Smooth muscle cell (in vitro differentiated cells): ENCODE measurements around the gene TPSAB1. TPM values are rescaled to one million over a fixed set of nuclear protein-coding genes. Genes with fewer than 3 reads are reported as not detected.

Experiments used
- DNase-seq: peaks from one replicate; lab custom pipeline; 2025; ENCODE audit not compliant: unreplicated experiment; lab: John Stamatoyannopoulos, UW
- H2AFZ ChIP-seq: fragments of 200-600 bp; sonication (generic); 2 replicates; pipeline ENCODE4 v1.6.0; 2016; ENCODE audit warnings: antibody characterized with exemption, low read depth, mild to moderate bottlenecking
- H3F3A ChIP-seq: fragments of 200-600 bp; sonication (generic); 2 replicates; pipeline ENCODE4 v1.6.0; 2017; ENCODE audit warnings: antibody characterized with exemption, low read depth
- H3K27ac ChIP-seq: fragments of 200-600 bp; sonication (generic); 2 replicates; pipeline ENCODE4 v1.5.1; 2016; ENCODE audit warnings: low read depth, mild to moderate bottlenecking
- H3K27me3 ChIP-seq: fragments of 200-600 bp; sonication (generic); 2 replicates; pipeline ENCODE4 v1.6.1; 2016; ENCODE audit warnings: low read depth, mild to moderate bottlenecking
- H3K36me3 ChIP-seq: fragments of 200-600 bp; sonication (generic); 2 replicates; pipeline ENCODE4 v1.5.1; 2016; ENCODE audit warnings: low read depth
- H3K4me1 ChIP-seq: fragments of 200-600 bp; sonication (generic); 2 replicates; pipeline ENCODE4 v1.5.1; 2016; ENCODE audit warnings: low read depth
- H3K4me2 ChIP-seq: fragments of 200-600 bp; sonication (generic); 2 replicates; pipeline ENCODE4 v1.6.0; 2016; ENCODE audit warnings: mild to moderate bottlenecking
- H3K4me3 ChIP-seq: fragments of 200-600 bp; sonication (generic); 2 replicates; pipeline ENCODE4 v1.5.1; 2016; ENCODE audit warnings: mild to moderate bottlenecking
- H3K79me2 ChIP-seq: fragments of 200-600 bp; sonication (generic); 2 replicates; pipeline ENCODE4 v1.6.0; 2016; ENCODE audit warnings: low read depth, mild to moderate bottlenecking
- H3K9ac ChIP-seq: fragments of 200-600 bp; sonication (generic); 2 replicates; pipeline ENCODE4 v1.6.0; 2016; ENCODE audit warnings: low read depth
- H3K9me3 ChIP-seq: fragments of 200-600 bp; sonication (generic); replicated peaks from 2 replicates; pipeline ENCODE4 v1.5.1; 2016; ENCODE audit warnings: low read depth
- H4K20me1 ChIP-seq: fragments of 200-600 bp; sonication (generic); 2 replicates; pipeline ENCODE4 v1.6.0; 2016; ENCODE audit warnings: low read depth
- CTCF ChIP-seq: fragments of 200-600 bp; sonication (generic); IDR thresholded peaks from 2 replicates; pipeline ENCODE4 v1.5.1; 2017; ENCODE audit warnings: borderline replicate concordance, mild to moderate bottlenecking, antibody characterized with exemption; ENCODE audit not compliant: insufficient read depth, poor library complexity, severe bottlenecking
- WGBS: methylation state at CpG from one replicate; pipeline ENCODE4 v1.1.7; 2016; ENCODE audit warnings: low lambda C conversion rate; 5-methylcytosine and 5-hydroxymethylcytosine counted together
- polyA plus RNA-seq: library from polyadenylated mRNA; unstranded; fragments of >200 nt; fragmentation: Nextera tagmentation; extraction: Ambion mirVana; gene quantifications from 2 replicates; pipeline ENCODE4 v1.2.1, GENCODE V29; 2016
- total RNA-seq: library from RNA; depleted of rRNA; stranded (reverse); fragments of >200 nt; gene quantifications from 2 replicates; pipeline ENCODE4 v1.2.3, GENCODE V29; 2014

Gene TPSAB1
- total and polyA plus RNA-seq, 2 experiments from 2014 or later, result not detected

DNA sequence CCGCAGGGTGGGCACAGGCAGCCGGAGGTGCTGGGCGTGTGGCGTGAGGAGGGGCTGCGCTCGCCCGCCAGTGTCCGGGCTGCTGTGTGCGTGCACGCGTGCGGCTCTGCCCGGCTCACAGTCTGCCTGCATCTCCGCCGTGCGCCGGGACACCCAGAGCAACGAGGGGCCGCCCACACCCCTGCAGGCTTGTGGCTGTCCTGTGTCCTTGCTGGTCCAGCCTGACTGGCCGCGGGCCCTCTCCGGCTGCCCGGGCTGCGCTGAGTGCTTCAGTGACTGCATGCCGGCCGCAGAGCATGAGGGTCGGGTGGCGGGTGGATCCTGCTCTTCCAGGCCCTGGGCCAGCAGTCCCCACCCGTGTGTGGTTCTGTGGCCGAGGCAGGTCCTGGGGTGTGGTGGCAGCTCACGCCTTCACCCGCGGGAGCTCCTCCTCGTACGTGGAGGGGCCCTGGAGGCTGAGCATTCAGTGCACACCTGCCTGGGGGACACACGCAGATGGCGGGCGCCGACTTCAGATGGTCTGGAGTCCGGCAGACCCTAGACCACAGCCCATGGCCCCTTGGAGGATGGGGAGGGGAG is 27.8 kb upstream of the TPSAB1 start:
- H2AFZ ChIP-seq, result no peak overlapping the region
- no peaks in the 10 kb centered on the region for H4K20me1 ChIP-seq
- no peak overlapping the region for H3K27ac ChIP-seq
- WGBS, result 97% methylated on average over 33 of the region's 40 CpGs
- H3K4me3 ChIP-seq, result no peak overlapping the region
- H3K4me1 ChIP-seq, result no peaks in the 10 kb centered on the region
- no peak overlapping the region for H3K4me2 ChIP-seq
- no peaks in the 10 kb centered on the region for H3K36me3 ChIP-seq
- H3K9me3 ChIP-seq, result no peaks in the 10 kb centered on the region
- H3F3A ChIP-seq, result no peaks in the 10 kb centered on the region
- no peak for DNase-seq
- no peak overlapping the region for H3K9ac ChIP-seq
- TF ChIP-seq CTCF, result no peak
- no peaks in the 10 kb centered on the region for H3K27me3 ChIP-seq
- H3K79me2 ChIP-seq, result no peaks in the 10 kb centered on the region

DNA sequence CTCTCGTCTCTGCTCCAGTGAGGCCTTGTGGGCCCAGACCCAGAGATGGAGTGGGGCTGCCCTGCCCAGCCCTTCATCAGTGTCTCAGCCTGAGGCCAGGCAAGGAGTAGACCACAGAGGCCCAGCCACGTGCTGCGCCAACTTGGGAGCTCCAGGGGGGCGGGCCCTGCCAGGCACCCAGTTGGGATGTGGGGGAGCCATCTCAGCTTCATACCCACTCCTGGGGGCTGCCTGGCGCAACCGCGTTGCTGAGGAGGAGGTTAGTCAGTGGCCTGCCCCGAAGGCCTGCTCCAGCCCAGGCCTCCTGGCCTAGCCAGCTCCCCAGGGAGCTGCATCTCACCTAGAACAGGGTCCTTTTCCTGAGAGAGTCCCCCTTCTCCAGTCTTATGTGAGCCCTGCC is 27.3 kb upstream of the TPSAB1 start:
- Histone ChIP-seq H4K20me1 (no peaks in the 10 kb centered on the region), H3F3A (no peaks in the 10 kb centered on the region), H3K4me3 (no peak overlapping the region), H3K27me3 (no peaks in the 10 kb centered on the region), H3K4me1 (no peaks in the 10 kb centered on the region), H3K36me3 (no peaks in the 10 kb centered on the region), H3K4me2 (no peak overlapping the region), H3K27ac (no peak overlapping the region), H3K9ac (no peak overlapping the region), H3K9me3 (no peaks in the 10 kb centered on the region), H3K79me2 (no peaks in the 10 kb centered on the region), H2AFZ (no peak overlapping the region)
- no peak for DNase-seq
- no peak for TF ChIP-seq CTCF
- WGBS, result 86% methylated on average over 8 of the region's 8 CpGs

GRCh38 chr16:1213796-1214372 is 26.6 kb upstream of the TPSAB1 start:
- H3K4me3 ChIP-seq, result no peak overlapping the region
- H3K4me2 ChIP-seq, result no peak overlapping the region
- no peak overlapping the region for H3K27ac ChIP-seq
- H3K36me3 ChIP-seq, result no peaks in the 10 kb centered on the region
- H3K27me3 ChIP-seq, result no peaks in the 10 kb centered on the region
- no peaks in the 10 kb centered on the region for H3K79me2 ChIP-seq
- no peaks in the 10 kb centered on the region for H4K20me1 ChIP-seq
- no peaks in the 10 kb centered on the region for H3K4me1 ChIP-seq
- no peak for TF ChIP-seq CTCF
- no peak overlapping the region for H3K9ac ChIP-seq
- no peak for DNase-seq
- no peaks in the 10 kb centered on the region for H3K9me3 ChIP-seq
- no peaks in the 10 kb centered on the region for H3F3A ChIP-seq
- WGBS, result 90% methylated on average over 21 of the region's 25 CpGs
- H2AFZ ChIP-seq, result no peak overlapping the region

GRCh38 chr16:1214719-1215118 is 25.8 kb upstream of the TPSAB1 start:
- Histone ChIP-seq H3K4me2 (no peak overlapping the region), H2AFZ (no peak overlapping the region), H3F3A (no peaks in the 10 kb centered on the region), H3K9me3 (no peaks in the 10 kb centered on the region), H3K79me2 (no peaks in the 10 kb centered on the region), H3K27me3 (no peaks in the 10 kb centered on the region), H3K36me3 (no peaks in the 10 kb centered on the region), H3K4me1 (no peaks in the 10 kb centered on the region), H3K4me3 (no peak overlapping the region), H3K27ac (no peak overlapping the region), H4K20me1 (no peaks in the 10 kb centered on the region), H3K9ac (no peak overlapping the region)
- 91% methylated on average over 13 of the region's 16 CpGs for WGBS
- no peak for DNase-seq
- no peak for TF ChIP-seq CTCF
